Measurements from ENCODE around the gene FSTL4.

FSTL4 gene

GRCh38 chr5:133589286-133589685, 23.1 kb downstream of the FSTL4 start:
- DNase-seq, result no peak
- H3K9me3 ChIP-seq (ENCODE audit: insufficient read depth, low read length, severe bottlenecking), result no peaks in the 10 kb centered on the region
- no peak overlapping the region for H3K9ac ChIP-seq (ENCODE audit: low read depth, low read length)
- no peak overlapping the region for H3K4me2 ChIP-seq (ENCODE audit: insufficient read depth, low read length)
- H3K36me3 ChIP-seq (ENCODE audit: insufficient read depth, low read length), result no peaks in the 10 kb centered on the region
- no peaks in the 10 kb centered on the region for H3K4me1 ChIP-seq (ENCODE audit: insufficient read depth, low read length)
- no peak overlapping the region for H3K4me3 ChIP-seq (ENCODE audit: low read depth in 1 of 2, low read length in 2 of 2)
- H4K20me1 ChIP-seq (ENCODE audit: insufficient read depth, low read length), result peaks cover 4% of the 10 kb centered on the region; the same call in 1 of the 2 replicates
- peaks cover 4% of the 10 kb centered on the region for H3K27me3 ChIP-seq (ENCODE audit: insufficient read depth, low read length, poor library complexity)
- H3K27ac ChIP-seq (ENCODE audit: low read length), result no peak overlapping the region
- H2AFZ ChIP-seq (ENCODE audit: low read depth, low read length), result no peak overlapping the region
- no peaks in the 10 kb centered on the region for H3K79me2 ChIP-seq (ENCODE audit: insufficient read depth, low read length)
- no peak for ATAC-seq (ENCODE audit: insufficient read depth, low read depth)
- TF ChIP-seq EZH2 (IDR thresholded peaks at IDR 0.05; ENCODE audit: borderline replicate concordance, low read depth, low read length, severe bottlenecking) (no peak), CTCF (IDR thresholded peaks at IDR 0.05; ENCODE audit: borderline replicate concordance, extremely low read depth, low read length, poor library complexity, severe bottlenecking) (no peak)

DNA sequence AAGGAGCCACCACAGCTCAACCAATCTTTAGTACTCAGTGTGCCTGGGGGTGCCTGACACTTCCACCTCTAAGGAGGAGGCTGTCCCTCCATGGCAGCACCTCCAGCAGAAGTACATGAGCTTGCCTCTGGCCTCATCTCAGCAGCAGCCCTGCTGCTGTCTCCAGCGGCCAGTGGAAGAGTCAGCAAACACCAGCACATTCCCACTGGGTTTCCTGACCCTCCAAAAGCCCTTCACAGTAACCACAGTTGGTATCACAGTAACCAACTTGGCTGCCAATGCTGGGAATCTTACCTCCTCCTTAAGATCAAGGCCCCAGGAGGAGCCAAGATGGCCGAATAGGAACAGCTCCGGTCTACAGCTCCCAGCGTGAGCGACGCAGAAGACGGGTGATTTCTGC, 29.4 kb downstream of the FSTL4 start:
- H4K20me1 ChIP-seq (ENCODE audit: insufficient read depth, low read length), result no peaks in the 10 kb centered on the region
- H3K9ac ChIP-seq (ENCODE audit: low read depth, low read length), result no peak overlapping the region
- peaks cover 5% of the 10 kb centered on the region for H3K27me3 ChIP-seq (ENCODE audit: insufficient read depth, low read length, poor library complexity)

DNA sequence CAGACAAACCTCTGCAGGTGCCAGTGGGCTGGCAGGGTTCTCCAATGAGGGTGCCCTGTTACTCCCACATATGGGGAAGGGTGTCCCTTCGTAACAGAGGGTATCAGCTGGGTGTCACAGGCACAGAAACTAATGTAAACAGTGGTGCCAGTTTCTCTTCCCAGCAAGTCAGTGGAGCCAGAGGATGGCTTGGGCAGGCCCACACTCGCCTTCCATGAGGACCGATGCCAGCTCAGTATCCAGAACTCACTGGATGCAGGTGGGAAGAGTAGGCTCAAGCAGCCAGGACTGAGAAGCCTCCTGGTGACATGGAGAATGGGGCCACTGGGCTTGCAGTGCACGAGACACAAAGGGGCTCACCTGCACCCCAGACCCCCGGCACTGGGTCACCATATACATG, 30.4 kb downstream of the FSTL4 start:
- Histone ChIP-seq H3K36me3 (ENCODE audit: insufficient read depth, low read length) (no peaks in the 10 kb centered on the region), H3K4me1 (ENCODE audit: insufficient read depth, low read length) (no peaks in the 10 kb centered on the region), H3K9me3 (ENCODE audit: insufficient read depth, low read length, severe bottlenecking) (no peaks in the 10 kb centered on the region), H3K4me2 (ENCODE audit: insufficient read depth, low read length) (no peak overlapping the region), H3K9ac (ENCODE audit: low read depth, low read length) (no peak overlapping the region), H2AFZ (ENCODE audit: low read depth, low read length) (no peak overlapping the region), H3K4me3 (ENCODE audit: low read depth in 1 of 2, low read length in 2 of 2) (no peak overlapping the region), H3K79me2 (ENCODE audit: insufficient read depth, low read length) (no peaks in the 10 kb centered on the region), H3K27me3 (ENCODE audit: insufficient read depth, low read length, poor library complexity) (peaks cover 5% of the 10 kb centered on the region), H4K20me1 (ENCODE audit: insufficient read depth, low read length) (no peaks in the 10 kb centered on the region), H3K27ac (ENCODE audit: low read length) (no peak overlapping the region)
- ATAC-seq (ENCODE audit: insufficient read depth, low read depth) (no peak), DNase-seq (no peak)
- TF ChIP-seq EZH2 (IDR thresholded peaks at IDR 0.05; ENCODE audit: borderline replicate concordance, low read depth, low read length, severe bottlenecking), result no peak
- no peak for TF ChIP-seq CTCF (IDR thresholded peaks at IDR 0.05; ENCODE audit: borderline replicate concordance, extremely low read depth, low read length, poor library complexity, severe bottlenecking)

More for the DNA sequence above, 29.4 kb downstream of the FSTL4 start:
- Histone ChIP-seq H3K4me2 (ENCODE audit: insufficient read depth, low read length) (no peak overlapping the region), H3K4me3 (ENCODE audit: low read depth in 1 of 2, low read length in 2 of 2) (no peak overlapping the region), H3K9me3 (ENCODE audit: insufficient read depth, low read length, severe bottlenecking) (no peaks in the 10 kb centered on the region), H3K79me2 (ENCODE audit: insufficient read depth, low read length) (no peaks in the 10 kb centered on the region), H3K36me3 (ENCODE audit: insufficient read depth, low read length) (no peaks in the 10 kb centered on the region), H3K27ac (ENCODE audit: low read length) (no peak overlapping the region), H3K4me1 (ENCODE audit: insufficient read depth, low read length) (no peaks in the 10 kb centered on the region), H2AFZ (ENCODE audit: low read depth, low read length) (no peak overlapping the region)
- no peak for ATAC-seq (ENCODE audit: insufficient read depth, low read depth)
- DNase-seq, result no peak
- TF ChIP-seq CTCF (IDR thresholded peaks at IDR 0.05; ENCODE audit: borderline replicate concordance, extremely low read depth, low read length, poor library complexity, severe bottlenecking) (no peak), EZH2 (IDR thresholded peaks at IDR 0.05; ENCODE audit: borderline replicate concordance, low read depth, low read length, severe bottlenecking) (no peak)

- Histone ChIP-seq H4K20me1 (ENCODE audit: insufficient read depth, low read length) (no peaks in the 10 kb centered on the region), H3K9ac (ENCODE audit: low read depth, low read length) (no peak overlapping the region), H3K27ac (ENCODE audit: low read length) (no peak overlapping the region), H2AFZ (ENCODE audit: low read depth, low read length) (no peak overlapping the region), H3K79me2 (ENCODE audit: insufficient read depth, low read length) (no peaks in the 10 kb centered on the region), H3K9me3 (ENCODE audit: insufficient read depth, low read length, severe bottlenecking) (no peaks in the 10 kb centered on the region), H3K27me3 (ENCODE audit: insufficient read depth, low read length, poor library complexity) (peaks cover 5% of the 10 kb centered on the region), H3K36me3 (ENCODE audit: insufficient read depth, low read length) (no peaks in the 10 kb centered on the region), H3K4me2 (ENCODE audit: insufficient read depth, low read length) (no peak overlapping the region), H3K4me3 (ENCODE audit: low read depth in 1 of 2, low read length in 2 of 2) (no peak overlapping the region), H3K4me1 (ENCODE audit: insufficient read depth, low read length) (no peaks in the 10 kb centered on the region)
- ATAC-seq (ENCODE audit: insufficient read depth, low read depth) (no peak), DNase-seq (no peak)
- TF ChIP-seq CTCF (IDR thresholded peaks at IDR 0.05; ENCODE audit: borderline replicate concordance, extremely low read depth, low read length, poor library complexity, severe bottlenecking) (no peak), EZH2 (IDR thresholded peaks at IDR 0.05; ENCODE audit: borderline replicate concordance, low read depth, low read length, severe bottlenecking) (no peak)
Measured at GRCh38 chr5:133581348-133581747, 31.0 kb downstream of the FSTL4 start.
